Rectal smooth muscle tissue (tissue), 1 donor: ENCODE measurements around the gene RTP3.
"Not testable (repeated sequence)": the region's sequence is repeated elsewhere in the genome, so short reads cannot be mapped to it uniquely, and the experiment has no call there.

Experiments
- H3K27ac ChIP-seq: one replicate; pipeline ENCODE4 v1.7.0; 2013; ENCODE audit warnings: low read depth, low read length, inconsistent platforms
- H3K27me3 ChIP-seq: one replicate; pipeline ENCODE4 v1.7.0; 2013; ENCODE audit warnings: low read length; ENCODE audit not compliant: control insufficient read depth, insufficient read depth
- H3K36me3 ChIP-seq: one replicate; pipeline ENCODE4 v1.7.0; 2013; ENCODE audit warnings: low read length; ENCODE audit not compliant: control insufficient read depth, insufficient read depth
- H3K4me1 ChIP-seq: one replicate; pipeline ENCODE4 v1.7.0; 2013; ENCODE audit warnings: low read length; ENCODE audit not compliant: control insufficient read depth, insufficient read depth
- H3K4me3 ChIP-seq: one replicate; pipeline ENCODE4 v1.7.0; 2013; ENCODE audit warnings: low read length
- H3K9ac ChIP-seq: one replicate; pipeline ENCODE4 v1.7.0; 2013; ENCODE audit warnings: low read length

RTP3 gene

DNA sequence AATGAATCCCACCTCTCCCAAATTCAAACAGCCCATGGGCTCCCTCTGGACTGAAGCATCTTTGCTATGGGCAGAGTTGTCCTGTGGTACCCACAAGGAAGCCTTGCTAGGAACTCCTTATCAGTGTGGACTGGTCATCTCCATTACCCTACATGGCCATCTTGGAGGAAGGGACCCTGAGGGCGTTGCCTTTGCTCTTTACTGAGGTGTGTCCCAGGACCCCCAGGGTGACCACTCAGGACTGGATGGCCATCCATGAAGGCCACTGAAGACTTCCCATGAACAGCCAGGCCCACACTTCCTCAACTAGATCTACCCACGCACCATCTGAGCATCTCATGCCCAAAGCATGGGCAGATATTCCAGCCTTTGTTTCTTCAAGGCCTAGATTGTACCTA lies 20.0 kb downstream of the RTP3 start:
- Histone ChIP-seq H3K36me3 (no peaks in the 10 kb centered on the region), H3K4me1 (no peaks in the 10 kb centered on the region), H3K27ac (no peak overlapping the region), H3K27me3 (no peaks in the 10 kb centered on the region), H3K4me3 (no peak overlapping the region), H3K9ac (no peak overlapping the region)

GRCh38 chr3:46519952-46520351 lies 22.2 kb downstream of the RTP3 start:
- H3K9ac ChIP-seq, result no peak overlapping the region
- H3K36me3 ChIP-seq, result no peaks in the 10 kb centered on the region
- H3K27ac ChIP-seq, result no peak overlapping the region
- no peak overlapping the region for H3K4me3 ChIP-seq
- H3K27me3 ChIP-seq, result no peaks in the 10 kb centered on the region
- no peaks in the 10 kb centered on the region for H3K4me1 ChIP-seq

- Histone ChIP-seq H3K27me3 (no peaks in the 10 kb centered on the region), H3K4me3 (no peak overlapping the region)
Observed at GRCh38 chr3:46520531-46520930, 22.8 kb downstream of the RTP3 start.

DNA sequence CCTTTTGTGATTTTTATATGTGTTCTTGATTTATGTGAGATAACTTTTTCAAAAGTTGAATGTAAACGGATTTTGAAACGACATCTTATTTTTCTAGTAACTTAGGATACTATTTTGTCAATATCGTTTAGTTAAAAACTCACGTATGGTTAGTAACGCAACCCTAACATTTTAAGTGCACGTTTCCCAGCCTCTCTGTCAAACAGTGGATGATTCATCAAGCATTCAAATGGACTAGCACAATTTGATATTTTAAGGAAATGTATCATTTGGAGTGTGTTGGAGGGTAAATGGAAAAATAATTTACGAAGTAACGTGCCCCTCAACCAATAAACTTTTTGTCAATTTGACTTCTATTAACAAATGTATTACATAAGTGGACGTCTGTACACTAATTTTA lies 23.3 kb downstream of the RTP3 start:
- Histone ChIP-seq H3K4me1 (no peaks in the 10 kb centered on the region), H3K4me3 (no peak overlapping the region), H3K9ac (no peak overlapping the region), H3K27ac (no peak overlapping the region), H3K36me3 (no peaks in the 10 kb centered on the region), H3K27me3 (no peaks in the 10 kb centered on the region)

More at GRCh38 chr3:46520531-46520930, 22.8 kb downstream of the RTP3 start:
- Histone ChIP-seq H3K9ac (no peak overlapping the region), H3K4me1 (no peaks in the 10 kb centered on the region), H3K27ac (no peak overlapping the region), H3K36me3 (no peaks in the 10 kb centered on the region)

DNA sequence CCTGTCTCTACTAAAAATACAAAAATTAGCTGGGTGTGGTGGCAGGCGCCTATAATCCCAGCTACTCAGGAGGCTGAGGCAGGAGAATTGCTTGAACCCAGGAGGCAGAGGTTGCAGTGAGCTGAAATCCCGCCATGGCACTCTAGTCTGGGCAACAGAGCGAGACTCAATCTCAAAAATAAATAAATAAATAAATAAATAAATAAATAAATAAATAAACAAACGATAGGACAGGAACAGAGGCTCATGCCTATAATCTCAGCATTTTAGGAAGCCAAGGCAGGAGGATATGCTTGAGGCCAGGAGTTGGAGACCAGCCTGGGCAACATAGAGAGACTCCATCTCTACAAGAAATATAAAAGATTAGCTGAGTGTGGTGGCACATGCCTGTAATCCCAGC lies 24.4 kb downstream of the RTP3 start:
- not testable (repeated sequence) for H3K4me1 ChIP-seq, H3K27me3 ChIP-seq, H3K9ac ChIP-seq, H3K4me3 ChIP-seq, H3K36me3 ChIP-seq, H3K27ac ChIP-seq

DNA sequence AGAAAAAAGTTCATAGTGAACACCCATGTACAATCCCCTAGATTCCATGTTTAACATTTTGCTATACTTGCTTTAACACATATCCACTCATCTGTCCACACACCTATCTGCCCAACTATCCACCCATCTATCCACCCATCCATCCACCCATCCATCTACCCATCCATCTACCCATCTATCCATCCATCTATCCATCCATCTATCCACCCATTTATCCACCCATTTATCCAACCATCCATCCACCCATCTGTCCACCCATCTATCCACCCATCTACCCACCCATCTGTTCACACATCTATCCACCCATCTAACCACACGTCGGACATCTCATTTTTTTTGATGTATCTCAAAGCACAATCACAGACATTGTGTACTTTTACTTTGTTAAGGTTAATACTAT lies 25.8 kb downstream of the RTP3 start:
- H3K9ac ChIP-seq, result no peak overlapping the region
- H3K27me3 ChIP-seq, result no peaks in the 10 kb centered on the region
- H3K4me3 ChIP-seq, result no peak overlapping the region
- H3K36me3 ChIP-seq, result no peaks in the 10 kb centered on the region
- H3K4me1 ChIP-seq, result no peaks in the 10 kb centered on the region
- no peak overlapping the region for H3K27ac ChIP-seq

GRCh38 chr3:46524008-46524407 lies 26.2 kb downstream of the RTP3 start:
- H3K27me3 ChIP-seq, result no peaks in the 10 kb centered on the region
- no peaks in the 10 kb centered on the region for H3K36me3 ChIP-seq
- H3K9ac ChIP-seq, result no peak overlapping the region
- no peak overlapping the region for H3K27ac ChIP-seq
- no peak overlapping the region for H3K4me3 ChIP-seq
- no peaks in the 10 kb centered on the region for H3K4me1 ChIP-seq

GRCh38 chr3:46524832-46525231 lies 27.1 kb downstream of the RTP3 start:
- Histone ChIP-seq H3K4me1 (no peaks in the 10 kb centered on the region), H3K9ac (no peak overlapping the region), H3K4me3 (no peak overlapping the region)

GRCh38 chr3:46527239-46527638 lies 29.5 kb downstream of the RTP3 start:
- H3K27ac ChIP-seq, result no peak overlapping the region
- H3K27me3 ChIP-seq, result no peaks in the 10 kb centered on the region
- H3K4me3 ChIP-seq, result no peak overlapping the region
- no peaks in the 10 kb centered on the region for H3K4me1 ChIP-seq
- H3K9ac ChIP-seq, result no peak overlapping the region
- H3K36me3 ChIP-seq, result no peaks in the 10 kb centered on the region

More at GRCh38 chr3:46524832-46525231, 27.1 kb downstream of the RTP3 start:
- Histone ChIP-seq H3K27ac (no peak overlapping the region), H3K27me3 (no peaks in the 10 kb centered on the region), H3K36me3 (no peaks in the 10 kb centered on the region)

DNA sequence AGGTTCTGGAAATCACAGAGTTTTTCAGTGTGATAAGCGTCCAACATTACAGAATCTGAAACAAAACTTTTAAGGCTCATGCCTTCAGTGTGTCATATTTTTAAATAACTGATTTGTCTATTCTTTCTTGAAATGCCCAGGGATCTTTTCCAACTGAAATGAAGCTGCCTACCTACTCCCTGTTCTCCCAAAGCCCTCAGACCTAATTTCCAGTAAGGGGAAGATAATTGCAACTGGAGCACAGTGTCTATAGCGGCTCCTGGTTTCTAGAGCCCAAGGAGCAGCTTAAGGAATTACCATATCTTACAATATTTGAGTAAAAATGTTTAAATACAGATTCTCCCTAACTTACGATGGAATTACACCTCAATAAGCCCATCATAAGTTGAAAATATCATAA lies 35.3 kb downstream of the RTP3 start:
- H3K9ac ChIP-seq, result no peak overlapping the region
- H3K27ac ChIP-seq, result no peak overlapping the region
- no peaks in the 10 kb centered on the region for H3K27me3 ChIP-seq
- H3K4me3 ChIP-seq, result no peak overlapping the region
- no peaks in the 10 kb centered on the region for H3K36me3 ChIP-seq
- no peaks in the 10 kb centered on the region for H3K4me1 ChIP-seq

GRCh38 chr3:46535746-46536145 lies 38.0 kb downstream of the RTP3 start:
- no peaks in the 10 kb centered on the region for H3K27me3 ChIP-seq
- no peak overlapping the region for H3K9ac ChIP-seq
- no peaks in the 10 kb centered on the region for H3K4me1 ChIP-seq
- no peaks in the 10 kb centered on the region for H3K36me3 ChIP-seq
- H3K4me3 ChIP-seq, result no peak overlapping the region
- H3K27ac ChIP-seq, result no peak overlapping the region

GRCh38 chr3:46536758-46537157 lies 39.0 kb downstream of the RTP3 start:
- Histone ChIP-seq H3K36me3 (no peaks in the 10 kb centered on the region), H3K4me1 (no peaks in the 10 kb centered on the region), H3K27ac (no peak overlapping the region), H3K9ac (no peak overlapping the region), H3K4me3 (no peak overlapping the region), H3K27me3 (no peaks in the 10 kb centered on the region)

DNA sequence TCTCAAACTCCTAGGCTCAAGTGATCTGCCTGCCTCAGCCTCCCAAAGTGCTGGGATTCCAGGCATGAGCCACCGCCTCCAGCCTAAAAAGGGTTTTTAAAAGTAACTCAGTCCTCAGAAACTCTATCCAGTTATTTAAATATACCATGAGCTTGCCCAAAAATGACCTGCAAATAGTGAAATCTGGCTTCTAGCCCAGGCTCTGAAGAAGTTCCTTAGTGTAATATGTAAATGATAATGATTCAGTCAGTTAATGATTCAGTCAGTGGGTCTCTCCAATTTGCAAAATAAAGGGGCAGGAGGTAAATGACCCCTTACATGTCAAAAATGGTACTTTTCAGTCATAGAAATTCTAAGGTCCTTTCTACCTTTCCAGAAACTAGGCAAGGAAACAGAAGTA lies 39.5 kb downstream of the RTP3 start:
- H3K9ac ChIP-seq, result no peak overlapping the region
- no peak overlapping the region for H3K27ac ChIP-seq
- no peaks in the 10 kb centered on the region for H3K36me3 ChIP-seq
- no peak overlapping the region for H3K4me3 ChIP-seq
- H3K4me1 ChIP-seq, result no peaks in the 10 kb centered on the region
- no peaks in the 10 kb centered on the region for H3K27me3 ChIP-seq
